Esophagus muscularis mucosa (tissue), 4 donors: ENCODE measurements around the gene KDM5A. TPM values are rescaled to one million over a fixed set of nuclear protein-coding genes. Genes with fewer than 3 reads are reported as not detected.
"Not testable (repeated sequence)": the region's sequence is repeated elsewhere in the genome, so short reads cannot be mapped to it uniquely, and the experiment has no call there.

Experiments used
- DNase-seq: peaks from one replicate; pipeline ENCODE4 v3.0.0-alpha.2; 2017; ENCODE audit errors: extremely low spot score
- H3K27ac ChIP-seq, 4 donors: fragments of 200-600 bp; sonication (generic); replicated peaks in 1 of 4; 1 replicate in 3 of 4; 2 replicates in 1 of 4; pipeline ENCODE4 v1.5.1; 2016 to 2019; ENCODE audit warnings: mild to moderate bottlenecking in 1 of 4
- H3K27me3 ChIP-seq, 4 donors: fragments of 200-600 bp; sonication (generic); one replicate each; pipeline versions ENCODE4 v1.5.1 to v1.6.0; 2016 to 2019
- H3K36me3 ChIP-seq, 4 donors: fragments of 200-600 bp; sonication (generic); one replicate each; pipeline ENCODE4 v1.5.1; 2016 to 2019
- H3K4me1 ChIP-seq, 4 donors: fragments of 200-600 bp; sonication (generic); one replicate each; pipeline ENCODE4 v1.5.1; 2016 to 2019
- H3K4me3 ChIP-seq, 4 donors: fragments of 200-600 bp; sonication (generic); 1 replicate in 2 of 4; 2 replicates in 2 of 4; pipeline ENCODE4 v1.5.1; 2016 to 2019; ENCODE audit warnings: mild to moderate bottlenecking in 4 of 4, moderate library complexity in 1 of 4
- H3K9me3 ChIP-seq, 4 donors: fragments of 200-600 bp; sonication (generic); 1 replicate in 3 of 4; 2 replicates in 1 of 4; pipeline ENCODE4 v1.5.1; 2016 to 2019
- EP300 ChIP-seq: sonication (generic); formaldehyde crosslinking; IDR thresholded peaks from one replicate; pipeline ENCODE4 v1.6.1; 2017; ENCODE audit warnings: antibody characterized with exemption
- POLR2A ChIP-seq: fragments of 450-650 bp; IDR thresholded peaks from one replicate; pipeline ENCODE4 v1.6.1; 2017; ENCODE audit warnings: antibody characterized with exemption, moderate library complexity, mild to moderate bottlenecking, low read depth
- POLR2AphosphoS5 ChIP-seq, 2 donors: sonication (generic); formaldehyde crosslinking; IDR thresholded peaks; one replicate each; pipeline ENCODE4 v1.6.1; 2017; ENCODE audit warnings: antibody characterized with exemption in 2 of 2
- WGBS: methylation state at CpG from one replicate; pipeline ENCODE4 v1.1.5; 2018; 5-methylcytosine and 5-hydroxymethylcytosine counted together
- intact Hi-C: fragments of 100-400 bp; cut with DNase I; formaldehyde crosslinking; loops from one replicate; pipeline ENCODE4 v1.15.1; 2023
- total RNA-seq, 4 donors: library from RNA; depleted of rRNA; stranded (reverse); fragments of >200 nt; gene quantifications; one replicate each; pipeline versions ENCODE4 v1.1.0 to v1.2.1, GENCODE V29; 2016
- TF ChIP-seq, protein P1 (sequence below), 3 experiments: fragments of 200-600 bp in 2 of 3; fragments of 450-650 bp in 1 of 3; sonication (generic) in 2 of 3; IDR thresholded peaks; one replicate each; pipeline ENCODE4 v1.5.1; 2017 to 2019; ENCODE audit warnings: antibody characterized with exemption in 3 of 3, mild to moderate bottlenecking in 2 of 3, moderate library complexity in 1 of 3

The KDM5A gene
- 10 to 100 TPM; 33.6 to 46.1 (median 39.1) TPM for total RNA-seq

DNA sequence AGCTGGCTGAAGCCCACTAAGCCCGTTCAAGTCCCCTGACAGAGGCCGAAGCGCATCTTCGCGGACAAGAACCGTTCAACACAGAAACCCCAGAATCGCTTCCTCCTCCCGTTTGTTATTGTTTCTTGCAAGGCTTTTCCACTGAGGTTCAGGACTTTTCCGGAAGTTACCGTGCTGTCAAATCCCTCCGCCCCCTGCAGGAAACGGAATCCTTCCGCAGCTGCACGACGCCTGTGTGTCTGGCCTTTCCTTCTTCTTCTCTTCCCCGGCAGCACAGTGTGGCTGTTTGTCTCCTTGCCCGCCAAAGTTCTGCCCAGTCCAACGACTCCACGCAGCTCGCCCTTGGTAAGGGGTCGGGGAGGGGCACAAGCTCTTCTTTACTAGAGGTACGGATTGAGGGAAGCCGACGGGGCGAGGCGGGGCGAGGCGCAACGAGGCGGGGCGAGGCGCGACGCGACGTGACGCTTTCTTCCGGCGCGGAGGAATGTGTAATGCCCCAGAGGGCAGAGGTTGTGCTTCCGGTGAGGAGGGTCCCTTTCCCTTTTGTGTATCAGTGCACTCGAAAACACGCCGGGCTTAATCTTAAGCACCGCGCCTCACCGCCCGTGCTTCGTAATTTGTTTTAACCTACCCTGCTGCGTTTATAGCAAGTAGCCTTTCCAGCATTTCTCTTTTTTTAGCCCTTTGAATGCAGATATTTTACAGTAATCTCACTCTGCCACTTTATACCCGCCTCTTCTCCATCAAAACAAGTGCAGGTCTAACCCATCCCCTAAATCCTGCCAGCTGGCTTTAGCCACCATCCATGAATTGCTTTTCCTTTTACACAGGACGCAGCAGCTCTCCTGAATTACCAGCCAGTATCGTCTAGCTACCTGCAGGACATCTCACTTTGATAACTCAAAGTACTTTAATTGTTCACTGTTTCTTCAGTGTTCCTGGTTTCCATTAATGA is at the start of gene KDM5A:
TSS of gene KDM5A (minus strand) at position 179 of the 955 bp plus-strand sequence. CDS start 229 bp downstream, outside the sequence.
- intact Hi-C loops: no loop called here
- no peaks in the 10 kb centered on the region for H3K27me3 ChIP-seq
- peak within 1 kb of the TSS; percentile 87 to 95 (median 94) for H3K27ac ChIP-seq
- TF ChIP-seq EP300: no peak
- peak; percentile 84 to 88 for TF ChIP-seq POLR2AphosphoS5 (IDR thresholded peaks at IDR 0.05)
- TF ChIP-seq POLR2A: peak; percentile 15
- TF ChIP-seq, protein P1, sequence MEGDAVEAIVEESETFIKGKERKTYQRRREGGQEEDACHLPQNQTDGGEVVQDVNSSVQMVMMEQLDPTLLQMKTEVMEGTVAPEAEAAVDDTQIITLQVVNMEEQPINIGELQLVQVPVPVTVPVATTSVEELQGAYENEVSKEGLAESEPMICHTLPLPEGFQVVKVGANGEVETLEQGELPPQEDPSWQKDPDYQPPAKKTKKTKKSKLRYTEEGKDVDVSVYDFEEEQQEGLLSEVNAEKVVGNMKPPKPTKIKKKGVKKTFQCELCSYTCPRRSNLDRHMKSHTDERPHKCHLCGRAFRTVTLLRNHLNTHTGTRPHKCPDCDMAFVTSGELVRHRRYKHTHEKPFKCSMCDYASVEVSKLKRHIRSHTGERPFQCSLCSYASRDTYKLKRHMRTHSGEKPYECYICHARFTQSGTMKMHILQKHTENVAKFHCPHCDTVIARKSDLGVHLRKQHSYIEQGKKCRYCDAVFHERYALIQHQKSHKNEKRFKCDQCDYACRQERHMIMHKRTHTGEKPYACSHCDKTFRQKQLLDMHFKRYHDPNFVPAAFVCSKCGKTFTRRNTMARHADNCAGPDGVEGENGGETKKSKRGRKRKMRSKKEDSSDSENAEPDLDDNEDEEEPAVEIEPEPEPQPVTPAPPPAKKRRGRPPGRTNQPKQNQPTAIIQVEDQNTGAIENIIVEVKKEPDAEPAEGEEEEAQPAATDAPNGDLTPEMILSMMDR (IDR thresholded peaks at IDR 0.05): peak in 1 of 3 experiments; percentile 10
- H3K4me3 ChIP-seq: peak within 1 kb of the TSS; percentile 86 to 97 (median 90)
- peaks cover 0 to 6% (median 4%) of the 10 kb centered on the region in 4 donors for H3K36me3 ChIP-seq
- peaks cover 33 to 44% (median 40%) of the 10 kb centered on the region in 4 donors for H3K4me1 ChIP-seq
- no peaks in the 10 kb centered on the region for H3K9me3 ChIP-seq
- WGBS: 2% methylated on average over 44 of the region's 53 CpGs
- peak; percentile 98 for DNase-seq

DNA sequence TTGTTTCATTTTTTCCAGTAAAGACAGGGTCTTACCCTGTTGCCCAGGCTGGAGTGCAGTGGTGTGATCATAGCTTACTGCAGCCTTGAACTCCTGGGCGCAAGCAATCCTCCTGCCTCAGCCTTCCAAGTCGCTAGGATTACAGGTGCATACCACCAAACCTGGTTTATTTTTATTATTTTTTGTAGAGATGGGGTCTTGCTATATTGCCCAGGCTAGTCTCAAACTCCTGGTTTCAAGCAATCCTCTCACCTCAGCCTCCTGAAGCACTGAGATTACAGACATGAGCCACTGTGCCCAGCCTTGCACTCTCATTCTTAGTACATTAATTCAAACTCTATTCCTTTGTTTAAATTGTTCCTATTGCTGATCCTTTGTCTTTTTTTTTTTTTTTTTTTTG is 46.6 kb upstream of the KDM5A start:
- H3K4me1 ChIP-seq, H3K9me3 ChIP-seq, H3K27me3 ChIP-seq, DNase-seq, intact Hi-C loops, H3K27ac ChIP-seq, H3K4me3 ChIP-seq: not testable (repeated sequence)
- H3K36me3 ChIP-seq: peaks cover 29 to 91% (median 36%) of the 10 kb centered on the region in 4 donors
- 100% methylated on average over 2 of the region's 2 CpGs for WGBS

DNA sequence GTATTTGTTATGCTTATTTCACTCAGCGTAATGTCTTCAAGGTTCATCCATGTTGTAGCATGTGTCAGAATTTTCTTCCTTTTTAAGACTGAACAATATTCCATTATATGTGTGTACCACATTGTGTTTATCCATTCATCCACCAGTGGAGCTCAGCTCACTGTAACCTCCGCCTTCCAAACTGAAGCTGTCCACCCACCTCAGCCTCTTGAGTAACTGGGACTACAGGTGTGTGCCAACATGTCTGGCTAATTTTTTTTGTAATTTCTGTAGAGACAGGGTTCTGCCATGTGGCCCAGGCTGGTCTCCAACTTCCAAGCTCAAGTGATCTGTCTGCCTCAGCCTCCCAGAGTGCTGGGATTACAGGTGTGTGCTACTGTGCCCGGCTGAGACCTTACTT is 33.4 kb upstream of the KDM5A start:
- TF ChIP-seq POLR2A: no peak
- TF ChIP-seq EP300: no peak
- TF ChIP-seq, protein P1 (IDR thresholded peaks at IDR 0.05): no peak
- TF ChIP-seq POLR2AphosphoS5 (IDR thresholded peaks at IDR 0.05): no peak
- 86% methylated on average over 3 of the region's 3 CpGs for WGBS
- Histone ChIP-seq H3K4me1 (no peaks in the 10 kb centered on the region), H3K9me3 (no peaks in the 10 kb centered on the region), H3K27me3 (no peaks in the 10 kb centered on the region), H3K27ac (no peak overlapping the region), H3K36me3 (peaks cover 0 to 41% (median 19%) of the 10 kb centered on the region in 4 donors), H3K4me3 (no peak overlapping the region)
- intact Hi-C loops: no loop called here
- DNase-seq: no peak

- DNase-seq: no peak
- Histone ChIP-seq H3K4me1 (no peaks in the 10 kb centered on the region), H3K27me3 (no peaks in the 10 kb centered on the region), H3K4me3 (no peak overlapping the region), H3K27ac (no peak overlapping the region), H3K36me3 (peaks cover 5 to 49% (median 28%) of the 10 kb centered on the region in 4 donors), H3K9me3 (no peaks in the 10 kb centered on the region)
- intact Hi-C loops: no loop called here
- WGBS: 93% methylated on average over 5 of the region's 6 CpGs
- TF ChIP-seq, protein P1 (IDR thresholded peaks at IDR 0.05): no peak
- TF ChIP-seq POLR2A (no peak), POLR2AphosphoS5 (IDR thresholded peaks at IDR 0.05) (no peak), EP300 (no peak)
These were observed 29.3 kb upstream of the KDM5A start for GRCh38 chr12:418432-418831.

- no peaks in the 10 kb centered on the region for H3K27me3 ChIP-seq
- H3K27ac ChIP-seq: no peak overlapping the region
- intact Hi-C loops: no loop called here
- peaks cover 10 to 75% (median 44%) of the 10 kb centered on the region in 4 donors for H3K36me3 ChIP-seq
- H3K4me1 ChIP-seq: no peaks in the 10 kb centered on the region
- WGBS: 84% methylated on average over 2 of the region's 2 CpGs
- TF ChIP-seq, protein P1 (IDR thresholded peaks at IDR 0.05): no peak
- TF ChIP-seq POLR2AphosphoS5 (IDR thresholded peaks at IDR 0.05) (no peak), EP300 (no peak), POLR2A (no peak)
- H3K9me3 ChIP-seq: no peaks in the 10 kb centered on the region
- H3K4me3 ChIP-seq: no peak overlapping the region
- DNase-seq: no peak
These were observed 25.7 kb upstream of the KDM5A start for GRCh38 chr12:414859-415258.
